PC-3 (cell line): ENCODE measurements around the gene ICE1. TPM values are rescaled to one million over a fixed set of nuclear protein-coding genes. Genes with fewer than 3 reads are reported as not detected.

ENCODE experiments used
- ATAC-seq: fragments of 200-7000 bp; cut with Tn5 transposase; 2 replicates; pipeline ENCODE4 v1.9.1; 2020; ENCODE audit warnings: mild to moderate bottlenecking, moderate library complexity
- BruUV-seq: library from RNA; stranded (reverse); fragments of 400-500 nt; replicated peaks from 2 replicates; lab custom pipeline; 2021; lab: Mats Ljungman, UMichigan
- CTCF ChIA-PET: fragments of 300-600 bp; sonication (Branson Sonifier 250); formaldehyde crosslinking; loops from one replicate; lab custom pipeline; 2022; ENCODE audit warnings: antibody characterized with exemption; lab: Charles Lee
- POLR2A ChIA-PET: fragments of 300-600 bp; sonication (Branson Sonifier 250); formaldehyde crosslinking; loops from one replicate; lab custom pipeline; 2022; ENCODE audit warnings: antibody characterized with exemption; ENCODE audit not compliant: unreplicated experiment; lab: Charles Lee
- DNase-seq: peaks from one replicate; pipeline ENCODE4 v3.0.0-alpha.2; 2015
- H2AFZ ChIP-seq: fragments of 300-600 bp; sonication (generic); 2 replicates; pipeline ENCODE4 v1.6.0; 2016; ENCODE audit warnings: antibody characterized with exemption, low read length
- H3F3A ChIP-seq: fragments of 300-600 bp; sonication (generic); one replicate; pipeline ENCODE4 v1.6.0; 2017; ENCODE audit warnings: antibody characterized with exemption, low read length, control low read depth, mild to moderate bottlenecking; ENCODE audit not compliant: unreplicated experiment
- H3K27ac ChIP-seq: fragments of 300-600 bp; sonication (generic); 2 replicates; pipeline ENCODE4 v1.5.1; 2016; ENCODE audit warnings: mild to moderate bottlenecking, low read length
- H3K27me3 ChIP-seq: fragments of 300-600 bp; sonication (generic); 2 replicates; pipeline ENCODE4 v1.6.1; 2016; ENCODE audit warnings: low read length, mixed read lengths
- H3K36me3 ChIP-seq: fragments of 300-600 bp; sonication (generic); 2 replicates; pipeline ENCODE4 v1.6.1; 2016; ENCODE audit warnings: low read depth, mixed run types, low read length, mixed read lengths
- H3K4me1 ChIP-seq: fragments of 300-600 bp; sonication (generic); 2 replicates; pipeline ENCODE4 v1.5.1; 2016; ENCODE audit warnings: low read length; ENCODE audit not compliant: insufficient read depth
- H3K4me2 ChIP-seq: fragments of 300-600 bp; sonication (generic); 2 replicates; pipeline ENCODE4 v1.6.0; 2016; ENCODE audit warnings: low read length
- H3K4me3 ChIP-seq: fragments of 300-600 bp; sonication (generic); 2 replicates; pipeline ENCODE4 v1.5.1; 2016; ENCODE audit warnings: mild to moderate bottlenecking, low read length, mixed read lengths
- H3K79me2 ChIP-seq: fragments of 300-600 bp; sonication (generic); 2 replicates; pipeline ENCODE4 v1.6.1; 2017; ENCODE audit warnings: low read length, mixed read lengths
- H3K9ac ChIP-seq: fragments of 300-600 bp; sonication (generic); 2 replicates; pipeline ENCODE4 v1.6.0; 2016; ENCODE audit warnings: mild to moderate bottlenecking, low read length
- H3K9me2 ChIP-seq: fragments of 300-600 bp; sonication (generic); replicated peaks from 2 replicates; pipeline ENCODE4 v1.6.1; 2016; ENCODE audit warnings: mixed run types, low read length, mixed read lengths
- H3K9me3 ChIP-seq: fragments of 300-600 bp; sonication (generic); 2 replicates; pipeline ENCODE4 v1.6.1; 2016; ENCODE audit warnings: low read length, mixed read lengths
- H4K20me1 ChIP-seq: fragments of 300-600 bp; sonication (generic); 2 replicates; pipeline ENCODE4 v1.6.1; 2016; ENCODE audit warnings: low read length, mixed read lengths
- EZH2 ChIP-seq: fragments of 300-600 bp; sonication (generic); IDR thresholded peaks from one replicate; pipeline ENCODE4 v1.6.1; 2017; ENCODE audit warnings: antibody characterized with exemption, mild to moderate bottlenecking, low read length; ENCODE audit not compliant: unreplicated experiment
- EZH2phosphoT487 ChIP-seq: fragments of 300-600 bp; sonication (generic); IDR thresholded peaks from 2 replicates; pipeline ENCODE4 v1.6.1; 2018; ENCODE audit warnings: mild to moderate bottlenecking, antibody characterized with exemption, low read length, borderline replicate concordance
- intact Hi-C: fragments of 100-400 bp; cut with micrococcal nuclease; formaldehyde crosslinking; loops from 2 replicates; pipeline ENCODE4 v1.9.0; 2023
- total RNA-seq: library from RNA; depleted of rRNA; stranded (reverse); fragments of >200 nt; gene quantifications from 2 replicates; pipeline ENCODE4 v1.2.3, GENCODE V29; 2014
- TF ChIP-seq, protein P1 (sequence below): fragments of 300-600 bp; sonication (generic); conservative IDR thresholded peaks from 2 replicates; pipeline ENCODE4 v1.5.1; 2017; ENCODE audit warnings: antibody characterized with exemption, low read depth, mild to moderate bottlenecking, low read length

The ICE1 gene
- total RNA-seq, 1 experiment from 2014 or later: 21.9 TPM

DNA sequence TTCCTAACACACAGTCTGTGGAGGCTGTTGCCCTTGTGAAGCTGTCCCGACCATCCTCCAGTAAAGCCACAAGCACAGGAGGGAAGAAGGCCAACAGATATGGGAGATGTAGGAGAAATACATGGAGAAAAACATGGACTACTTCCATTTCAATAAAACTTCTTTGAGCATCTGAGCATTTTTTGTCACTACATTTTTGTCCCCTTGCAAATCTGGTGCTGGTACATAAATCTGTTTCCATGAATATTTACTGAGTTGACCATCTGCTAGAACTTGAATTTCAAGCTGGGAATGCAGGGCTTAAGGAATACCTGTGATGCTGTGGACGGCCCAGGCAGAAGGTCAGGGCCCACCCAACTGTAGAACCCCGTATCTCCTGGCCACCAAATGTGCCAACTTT, 43.9 kb upstream of the ICE1 start:
- H3K27me3 ChIP-seq: no peaks in the 10 kb centered on the region
- H3K9me3 ChIP-seq: no peaks in the 10 kb centered on the region
- H3K4me1 ChIP-seq: peaks cover 9% of the 10 kb centered on the region
- no peak overlapping the region for H2AFZ ChIP-seq
- POLR2A ChIA-PET: no interaction called here
- TF ChIP-seq, protein P1, sequence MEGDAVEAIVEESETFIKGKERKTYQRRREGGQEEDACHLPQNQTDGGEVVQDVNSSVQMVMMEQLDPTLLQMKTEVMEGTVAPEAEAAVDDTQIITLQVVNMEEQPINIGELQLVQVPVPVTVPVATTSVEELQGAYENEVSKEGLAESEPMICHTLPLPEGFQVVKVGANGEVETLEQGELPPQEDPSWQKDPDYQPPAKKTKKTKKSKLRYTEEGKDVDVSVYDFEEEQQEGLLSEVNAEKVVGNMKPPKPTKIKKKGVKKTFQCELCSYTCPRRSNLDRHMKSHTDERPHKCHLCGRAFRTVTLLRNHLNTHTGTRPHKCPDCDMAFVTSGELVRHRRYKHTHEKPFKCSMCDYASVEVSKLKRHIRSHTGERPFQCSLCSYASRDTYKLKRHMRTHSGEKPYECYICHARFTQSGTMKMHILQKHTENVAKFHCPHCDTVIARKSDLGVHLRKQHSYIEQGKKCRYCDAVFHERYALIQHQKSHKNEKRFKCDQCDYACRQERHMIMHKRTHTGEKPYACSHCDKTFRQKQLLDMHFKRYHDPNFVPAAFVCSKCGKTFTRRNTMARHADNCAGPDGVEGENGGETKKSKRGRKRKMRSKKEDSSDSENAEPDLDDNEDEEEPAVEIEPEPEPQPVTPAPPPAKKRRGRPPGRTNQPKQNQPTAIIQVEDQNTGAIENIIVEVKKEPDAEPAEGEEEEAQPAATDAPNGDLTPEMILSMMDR: no peak
- TF ChIP-seq EZH2phosphoT487: no peak
- TF ChIP-seq EZH2: no peak
- H3K36me3 ChIP-seq: no peaks in the 10 kb centered on the region
- CTCF ChIA-PET: no interaction called here
- intact Hi-C loops: no loop called here
- H3K27ac ChIP-seq: no peak overlapping the region
- no peak overlapping the region for H3K9ac ChIP-seq
- no peak overlapping the region for H3K4me3 ChIP-seq
- H3K79me2 ChIP-seq: no peaks in the 10 kb centered on the region
- H3K4me2 ChIP-seq: no peak overlapping the region
- H4K20me1 ChIP-seq: no peaks in the 10 kb centered on the region
- H3K9me2 ChIP-seq: no peaks in the 10 kb centered on the region
- ATAC-seq: no peak
- H3F3A ChIP-seq: no peaks in the 10 kb centered on the region
- DNase-seq: no peak
- BruUV-seq: no TSS peak

DNA sequence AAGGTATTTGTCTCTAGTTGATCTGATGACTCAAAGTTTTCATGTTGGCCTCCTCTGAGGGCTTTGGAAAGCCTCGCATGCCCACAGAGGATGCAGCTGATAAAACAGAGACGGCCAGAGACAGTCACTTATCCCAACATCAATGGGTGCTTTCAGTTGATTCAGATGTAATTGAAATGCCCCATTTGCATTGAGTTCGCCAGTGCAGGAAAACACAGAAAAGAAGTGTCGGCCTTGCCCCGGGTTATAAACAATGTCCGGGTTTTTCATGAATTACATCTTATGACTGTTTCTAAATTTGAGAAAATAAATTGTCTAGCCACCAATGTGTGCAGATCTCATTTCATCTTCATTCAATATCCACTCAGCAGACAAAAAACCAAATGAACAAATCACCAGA, 42.2 kb upstream of the ICE1 start:
- Histone ChIP-seq H3F3A (no peaks in the 10 kb centered on the region), H3K9me3 (no peaks in the 10 kb centered on the region), H3K4me1 (no peaks in the 10 kb centered on the region), H3K9me2 (no peaks in the 10 kb centered on the region), H4K20me1 (no peaks in the 10 kb centered on the region), H3K4me3 (no peak overlapping the region), H3K27ac (no peak overlapping the region), H3K4me2 (no peak overlapping the region), H2AFZ (no peak overlapping the region), H3K36me3 (no peaks in the 10 kb centered on the region), H3K79me2 (no peaks in the 10 kb centered on the region), H3K27me3 (no peaks in the 10 kb centered on the region), H3K9ac (no peak overlapping the region)
- intact Hi-C loops: no loop called here
- no TSS peak for BruUV-seq
- ATAC-seq (no peak), DNase-seq (no peak)
- TF ChIP-seq EZH2phosphoT487 (no peak), EZH2 (no peak)
- TF ChIP-seq, protein P1: no peak
- ChIA-PET CTCF (no interaction called here), POLR2A (no interaction called here)

DNA sequence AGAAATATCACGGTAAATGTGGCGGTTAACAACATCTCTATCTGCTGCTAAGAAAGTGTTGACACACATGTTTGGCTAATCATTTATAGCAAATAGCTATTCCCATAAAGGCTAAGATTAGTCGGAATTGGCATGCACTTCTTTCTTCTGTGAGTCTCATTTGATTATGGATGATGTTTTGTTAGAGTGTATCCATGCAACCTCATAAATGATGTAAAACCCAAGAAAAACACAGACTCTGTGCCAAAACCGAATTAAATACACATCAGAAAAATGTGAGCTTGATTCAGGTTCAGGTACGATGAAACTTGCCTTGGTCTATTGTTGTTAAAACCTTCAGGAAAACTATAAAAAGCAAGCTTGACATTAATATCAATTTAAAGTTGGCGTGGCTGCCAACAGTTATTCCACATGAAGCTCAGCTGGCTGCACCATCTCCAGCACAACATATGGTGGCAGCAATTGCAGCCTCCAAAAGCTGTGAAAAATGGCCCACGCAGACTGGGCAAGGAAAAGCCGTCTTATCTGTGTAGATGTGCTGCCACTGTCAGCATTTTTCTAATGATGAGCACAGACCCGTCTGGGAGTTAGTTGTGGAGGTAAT, 41.1 kb upstream of the ICE1 start:
- H4K20me1 ChIP-seq: no peaks in the 10 kb centered on the region
- no TSS peak for BruUV-seq
- H3K4me2 ChIP-seq: no peak overlapping the region
- H3K9me2 ChIP-seq: no peaks in the 10 kb centered on the region
- ChIA-PET POLR2A (no interaction called here), CTCF (no interaction called here)
- no peaks in the 10 kb centered on the region for H3K36me3 ChIP-seq
- no peak for ATAC-seq
- intact Hi-C loops: no loop called here
- no peaks in the 10 kb centered on the region for H3K79me2 ChIP-seq
- TF ChIP-seq, protein P1: no peak
- TF ChIP-seq EZH2phosphoT487: no peak
- no peak for TF ChIP-seq EZH2
- no peaks in the 10 kb centered on the region for H3F3A ChIP-seq
- no peak overlapping the region for H3K9ac ChIP-seq
- DNase-seq: no peak
- H3K4me1 ChIP-seq: no peaks in the 10 kb centered on the region
- no peaks in the 10 kb centered on the region for H3K9me3 ChIP-seq
- H3K27ac ChIP-seq: no peak overlapping the region
- no peak overlapping the region for H2AFZ ChIP-seq
- no peaks in the 10 kb centered on the region for H3K27me3 ChIP-seq
- no peak overlapping the region for H3K4me3 ChIP-seq
